Spleen (tissue), 7 donors: ENCODE measurements around the gene PROB1.

Source experiments
- CTCF ChIP-seq, 11 experiments: fragments of 200-600 bp in 7 of 11; fragments of 450-650 bp in 4 of 11; sonication (generic) in 4 of 11; IDR thresholded peaks in 8 of 11; conservative IDR thresholded peaks in 3 of 11; 1 replicate in 7 of 11; 2 replicates in 4 of 11; pipeline versions ENCODE4 v1.4.0 to v1.8.0; 2016 to 2021; ENCODE audit warnings: antibody characterized with exemption in 11 of 11, inconsistent platforms in 4 of 11, mild to moderate bottlenecking in 1 of 11
- POLR2A ChIP-seq, 3 donors: fragments of 450-650 bp; IDR thresholded peaks; one replicate each; pipeline ENCODE4 v1.5.1; 2017; ENCODE audit warnings: antibody characterized with exemption in 3 of 3, mild to moderate bottlenecking in 1 of 3
- POLR2AphosphoS5 ChIP-seq, 3 donors: sonication (generic); formaldehyde crosslinking; IDR thresholded peaks; one replicate each; pipeline ENCODE4 v1.5.1; 2017; ENCODE audit warnings: antibody characterized with exemption in 3 of 3
- donor health status: DM: no; HTN: no; CAD: no; lungs with moderate emphysema.
- donor health status: DM: no; HTN: no; CAD: no.
- donor health status: DM: no; HTN: no; CAD: no.

DNA sequence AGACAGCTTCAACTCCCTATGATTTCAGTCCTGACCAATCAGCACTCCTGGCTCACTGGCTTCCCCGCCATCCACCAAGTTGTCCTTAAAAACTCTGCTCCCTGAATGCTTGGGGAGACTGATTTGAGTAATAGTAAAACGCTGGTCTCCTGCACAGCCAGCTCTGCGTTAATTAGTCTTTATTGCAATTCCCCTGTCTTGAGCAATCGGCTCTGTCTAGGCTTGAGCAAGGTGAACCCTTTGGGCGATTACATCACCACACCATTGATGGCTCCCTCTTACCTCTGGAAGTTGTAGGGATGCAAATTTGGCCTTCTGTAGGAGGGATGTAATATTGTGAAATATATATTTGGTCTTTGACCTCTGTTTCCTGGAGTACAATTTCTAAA is 8.9 kb downstream of the PROB1 start:
- TF ChIP-seq CTCF (IDR thresholded peaks at IDR 0.05 in 8 of 11, conservative IDR thresholded peaks at IDR 0.05 in 3 of 11) = no peak
- no peak for TF ChIP-seq POLR2AphosphoS5 (IDR thresholded peaks at IDR 0.05)
- no peak for TF ChIP-seq POLR2A (IDR thresholded peaks at IDR 0.05)
